ENCODE measurements around the gene APAF1. TPM values are rescaled to one million over a fixed set of nuclear protein-coding genes. Genes with fewer than 3 reads are reported as not detected.

The APAF1 gene
- total and polyA plus RNA-seq, 2 donors (not counting 3 experiments of a cell fraction or from before 2014, with no cell fraction given): 7.2 to 35.2 TPM

DNA sequence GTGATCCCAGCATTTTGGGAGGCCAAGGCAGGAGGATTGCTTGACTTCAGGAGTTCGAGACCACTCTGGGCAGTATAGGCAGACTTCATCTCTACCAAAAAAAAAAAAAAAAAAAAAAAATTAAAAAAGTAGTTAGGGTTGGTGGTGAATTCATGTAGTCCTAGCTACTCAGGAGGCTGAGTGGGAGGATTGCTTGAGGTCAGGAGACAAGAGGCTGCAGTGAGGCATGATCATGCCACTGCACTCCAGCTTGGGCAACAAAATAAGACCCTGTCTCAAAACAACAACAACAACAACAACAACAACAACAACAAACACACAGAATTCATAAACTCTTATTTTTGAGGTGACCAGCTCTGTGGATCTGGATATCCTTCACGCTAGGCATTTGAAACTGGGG, 34.5 kb upstream of the APAF1 start:
- Histone ChIP-seq H3K27me3 (ENCODE audit: control insufficient read depth in 2 of 2, insufficient read depth in 2 of 2, low read length in 2 of 2) (no peaks in the 10 kb centered on the region), H3K9me3 (replicated peaks; ENCODE audit: control insufficient read depth, insufficient read depth, low read length) (no peaks in the 10 kb centered on the region), H3K9me1 (replicated peaks; ENCODE audit: control insufficient read depth, extremely low read depth, insufficient read depth, low read length) (no peaks in the 10 kb centered on the region), H4K20me1 (replicated peaks; ENCODE audit: control insufficient read depth, extremely low read depth, insufficient read depth, low read length) (no peaks in the 10 kb centered on the region), H3K4me1 (ENCODE audit: control insufficient read depth, extremely low read depth, insufficient read depth, low read length) (no peaks in the 10 kb centered on the region), H3K79me2 (ENCODE audit: control insufficient read depth, insufficient read depth, low read length) (no peaks in the 10 kb centered on the region), H3K4me3 (replicated peaks in 1 of 3; ENCODE audit: insufficient read depth in 1 of 3, low read depth in 1 of 3, low read length in 3 of 3) (no peak overlapping the region), H3K4me2 (ENCODE audit: insufficient read depth, low read length) (no peak overlapping the region), H3K36me3 (ENCODE audit: control insufficient read depth in 2 of 2, extremely low read depth in 1 of 2, insufficient read depth in 2 of 2, low read length in 2 of 2) (no peaks in the 10 kb centered on the region), H2AFZ (ENCODE audit: low read depth, low read length) (no peak overlapping the region), H3K9ac (replicated peaks; ENCODE audit: extremely low read depth, insufficient read depth, low read length) (no peak overlapping the region), H3K27ac (ENCODE audit: insufficient read depth, low read depth, low read length) (no peak overlapping the region)
- no peak for TF ChIP-seq CTCF (IDR thresholded peaks at IDR 0.05; ENCODE audit: extremely low read depth in 1 of 2, insufficient read depth in 1 of 2, low read depth in 1 of 2, low read length in 2 of 2)
- TF ChIP-seq JUN (IDR thresholded peaks at IDR 0.05; ENCODE audit: borderline replicate concordance, insufficient read depth, insufficient read length, low read depth): no peak
- TF ChIP-seq, protein P1, sequence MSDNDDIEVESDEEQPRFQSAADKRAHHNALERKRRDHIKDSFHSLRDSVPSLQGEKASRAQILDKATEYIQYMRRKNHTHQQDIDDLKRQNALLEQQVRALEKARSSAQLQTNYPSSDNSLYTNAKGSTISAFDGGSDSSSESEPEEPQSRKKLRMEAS (IDR thresholded peaks at IDR 0.05; ENCODE audit: insufficient read depth, insufficient read length): no peak
- TF ChIP-seq POLR2A (IDR thresholded peaks at IDR 0.05; ENCODE audit: low read depth, low read length): no peak
- no peak for TF ChIP-seq FOS (IDR thresholded peaks at IDR 0.05; ENCODE audit: borderline replicate concordance, insufficient read depth, low read length)
- no peak for TF ChIP-seq MYC (IDR thresholded peaks at IDR 0.05; ENCODE audit: low read depth, low read length)
- TF ChIP-seq GATA2 (IDR thresholded peaks at IDR 0.05; ENCODE audit: insufficient read depth, insufficient read length, low read depth, low read length): no peak
- TF ChIP-seq EZH2 (IDR thresholded peaks at IDR 0.05; ENCODE audit: borderline replicate concordance, low read depth, low read length, severe bottlenecking): no peak
- no peak for TF ChIP-seq POLR2AphosphoS5 (IDR thresholded peaks at IDR 0.05; ENCODE audit: insufficient read depth, low read depth, low read length)
- no TSS peak for BruUV-seq (replicated peaks)
- ChIA-PET CTCF (interaction anchor here (0.6 kb wide), 2 partner anchors 16 to 23 kb away, joined by 3 read pairs; no protein-coding TSS in a partner anchor), POLR2A (no interaction called here)
- DNase-seq (ENCODE audit: low read depth, low spot score) (no peak), FAIRE-seq (no peak)
- intact Hi-C loops (cut with micrococcal nuclease): no loop called here
- dilution Hi-C loops (cut with MboI; ENCODE audit: extremely low pct_ligation_motif_present, low sequenced_read_pairs): no loop called here
